Measurements from ENCODE around the gene PARD6B. TPM values are rescaled to one million over a fixed set of nuclear protein-coding genes. Genes with fewer than 3 reads are reported as not detected.

The PARD6B gene
- total RNA-seq, result 0.16 and 0.82 TPM in 2 replicates

DNA sequence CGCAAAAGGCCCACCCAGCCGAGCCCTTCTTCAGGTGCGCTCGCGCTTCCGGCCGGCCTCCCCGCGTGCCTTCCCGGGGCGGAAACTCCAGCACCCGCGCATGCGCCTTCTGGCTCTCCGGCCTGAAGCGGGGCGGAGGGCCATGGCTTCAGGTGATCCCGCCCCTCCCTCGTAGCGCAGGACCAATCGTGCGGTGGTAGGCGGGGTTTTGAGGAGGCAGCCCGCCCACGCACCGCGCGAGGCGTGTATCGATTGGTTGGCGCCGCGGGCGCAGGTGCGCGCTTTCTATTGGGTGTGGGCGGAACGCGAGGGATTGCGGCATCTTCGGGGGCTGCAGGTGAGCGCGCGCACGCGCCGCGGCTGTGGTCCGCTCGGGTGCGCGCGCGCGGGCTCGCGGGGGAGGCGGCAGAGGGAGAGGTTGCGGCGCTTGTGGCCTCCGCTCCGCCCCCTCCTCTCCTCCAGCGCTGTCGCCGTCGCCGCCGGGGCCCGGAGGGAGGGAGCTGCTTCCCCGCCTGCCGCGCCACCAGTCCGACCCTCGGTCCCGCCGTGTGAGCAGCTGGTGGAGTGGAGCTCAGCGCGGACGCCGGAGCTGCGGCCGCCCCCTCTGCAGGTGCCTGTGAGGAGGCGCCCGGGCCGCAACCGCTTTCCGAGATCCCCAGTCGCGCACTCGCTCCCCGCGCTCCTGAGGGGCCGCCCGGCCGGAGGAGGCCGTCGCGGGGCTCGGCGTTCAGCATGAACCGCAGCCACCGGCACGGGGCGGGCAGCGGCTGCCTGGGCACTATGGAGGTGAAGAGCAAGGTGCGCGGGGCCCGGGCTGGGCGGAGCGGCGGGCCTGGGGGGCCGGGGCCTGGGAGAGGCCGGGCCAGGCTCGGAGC is at the start of gene PARD6B:
Gene PARD6B (plus strand): TSS at position 526 of the 875 bp plus-strand sequence. CDS start 207 bp downstream, at position 733.

GRCh38 chr20:50690650-50691572 is 40.5 kb upstream of the PARD6B start, which contains the start of gene RIPOR3:
RIPOR3 (minus strand) TSS chr20:50691542; CDS start chr20:50691128, 414 bp downstream.

DNA sequence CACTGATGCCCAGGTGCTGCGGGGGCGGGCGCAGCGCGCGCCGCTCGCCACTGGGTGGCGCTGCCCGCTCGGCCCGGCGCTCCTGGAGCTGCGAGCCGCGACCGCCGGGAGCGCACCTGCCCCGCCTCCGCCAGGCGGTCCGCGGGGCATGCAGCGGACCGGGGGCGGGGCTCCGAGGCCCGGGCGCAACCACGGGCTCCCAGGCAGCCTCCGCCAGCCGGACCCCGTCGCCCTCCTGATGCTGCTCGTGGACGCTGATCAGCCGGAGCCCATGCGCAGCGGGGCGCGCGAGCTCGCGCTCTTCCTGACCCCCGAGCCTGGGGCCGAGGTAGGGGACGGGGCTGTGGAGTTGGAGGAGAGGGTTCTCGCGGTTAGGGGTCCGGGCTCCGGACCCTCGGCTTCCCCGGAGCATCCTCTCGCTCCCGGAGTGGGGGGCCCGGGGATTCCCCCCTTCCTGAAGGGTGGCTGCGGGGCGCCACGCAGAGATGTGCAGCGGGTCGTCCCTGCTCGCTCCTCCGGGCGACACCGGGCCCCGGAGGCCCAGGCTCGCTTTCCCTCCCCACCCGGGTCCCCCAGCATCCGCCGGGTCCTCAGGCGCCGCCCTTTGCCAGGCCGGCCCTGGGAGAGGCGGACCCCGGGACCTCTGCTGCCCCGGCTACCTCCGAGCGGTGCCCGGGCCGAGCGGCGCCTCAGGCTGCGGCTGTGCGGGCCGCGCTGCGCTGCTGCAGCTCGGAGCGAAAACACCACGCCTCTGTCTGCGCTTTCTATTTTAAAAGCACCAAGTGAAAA is 63.7 kb downstream of the PARD6B start, which contains the start of gene BCAS4:
Gene BCAS4 (plus strand): TSS at position 216 of the 789 bp plus-strand sequence. CDS start 23 bp downstream, at position 239.

Other genes with a start within 250 kb of the PARD6B start
- gene PTPN1, start 221.2 kb upstream of the PARD6B start, total RNA-seq, result 22.3 and 48.8 TPM in 2 replicates
- gene RIPOR3, start 40.0 kb upstream of the PARD6B start, total RNA-seq, result under 0.01 and 0.63 TPM in 2 replicates
- gene BCAS4, start 63.5 kb downstream of the PARD6B start, total RNA-seq, result 0.16 and 1.4 TPM in 2 replicates
- gene ADNP, start 199.9 kb downstream of the PARD6B start, total RNA-seq, result 18.5 and 51.0 TPM in 2 replicates
- 42.7 and 47.5 TPM in 2 replicates for gene DPM1, start 227.0 kb downstream of the PARD6B start, total RNA-seq
- 5.0 and 6.8 TPM in 2 replicates for gene MOCS3, start 227.2 kb downstream of the PARD6B start, total RNA-seq

All from bladder microvascular endothelial cell (primary cell).